ENCODE results near the gene CSTPP1.

CSTPP1 gene, protein sequence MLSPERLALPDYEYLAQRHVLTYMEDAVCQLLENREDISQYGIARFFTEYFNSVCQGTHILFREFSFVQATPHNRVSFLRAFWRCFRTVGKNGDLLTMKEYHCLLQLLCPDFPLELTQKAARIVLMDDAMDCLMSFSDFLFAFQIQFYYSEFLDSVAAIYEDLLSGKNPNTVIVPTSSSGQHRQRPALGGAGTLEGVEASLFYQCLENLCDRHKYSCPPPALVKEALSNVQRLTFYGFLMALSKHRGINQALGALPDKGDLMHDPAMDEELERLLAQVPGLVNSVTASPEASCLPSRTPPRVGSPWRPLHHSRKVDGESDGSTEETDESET

GRCh38 chr11:46936138-46937110 lies at the start of gene CSTPP1:
CSTPP1 (plus strand) TSS chr11:46936761; CDS start chr11:46936806, 45 bp downstream.
- Mint-ChIP-seq H3K27ac (peak within 1 kb of the TSS; percentile 70 to 87 (median 86)), H3K27me3 (ENCODE audit: low read depth) (no peaks in the 10 kb centered on the region), H3K9me3 (no peaks in the 10 kb centered on the region), H3K4me3 (peak within 1 kb of the TSS; percentile 89 to 97 (median 92)), H3K36me3 (ENCODE audit: low read depth) (peaks cover 13% of the 10 kb centered on the region), H3K4me1 (peaks cover 11% of the 10 kb centered on the region)
- TF ChIP-seq, protein P1, sequence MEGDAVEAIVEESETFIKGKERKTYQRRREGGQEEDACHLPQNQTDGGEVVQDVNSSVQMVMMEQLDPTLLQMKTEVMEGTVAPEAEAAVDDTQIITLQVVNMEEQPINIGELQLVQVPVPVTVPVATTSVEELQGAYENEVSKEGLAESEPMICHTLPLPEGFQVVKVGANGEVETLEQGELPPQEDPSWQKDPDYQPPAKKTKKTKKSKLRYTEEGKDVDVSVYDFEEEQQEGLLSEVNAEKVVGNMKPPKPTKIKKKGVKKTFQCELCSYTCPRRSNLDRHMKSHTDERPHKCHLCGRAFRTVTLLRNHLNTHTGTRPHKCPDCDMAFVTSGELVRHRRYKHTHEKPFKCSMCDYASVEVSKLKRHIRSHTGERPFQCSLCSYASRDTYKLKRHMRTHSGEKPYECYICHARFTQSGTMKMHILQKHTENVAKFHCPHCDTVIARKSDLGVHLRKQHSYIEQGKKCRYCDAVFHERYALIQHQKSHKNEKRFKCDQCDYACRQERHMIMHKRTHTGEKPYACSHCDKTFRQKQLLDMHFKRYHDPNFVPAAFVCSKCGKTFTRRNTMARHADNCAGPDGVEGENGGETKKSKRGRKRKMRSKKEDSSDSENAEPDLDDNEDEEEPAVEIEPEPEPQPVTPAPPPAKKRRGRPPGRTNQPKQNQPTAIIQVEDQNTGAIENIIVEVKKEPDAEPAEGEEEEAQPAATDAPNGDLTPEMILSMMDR (IDR thresholded peaks at IDR 0.05; ENCODE audit: unreplicated experiment in 3 of 3) = no peak

DNA sequence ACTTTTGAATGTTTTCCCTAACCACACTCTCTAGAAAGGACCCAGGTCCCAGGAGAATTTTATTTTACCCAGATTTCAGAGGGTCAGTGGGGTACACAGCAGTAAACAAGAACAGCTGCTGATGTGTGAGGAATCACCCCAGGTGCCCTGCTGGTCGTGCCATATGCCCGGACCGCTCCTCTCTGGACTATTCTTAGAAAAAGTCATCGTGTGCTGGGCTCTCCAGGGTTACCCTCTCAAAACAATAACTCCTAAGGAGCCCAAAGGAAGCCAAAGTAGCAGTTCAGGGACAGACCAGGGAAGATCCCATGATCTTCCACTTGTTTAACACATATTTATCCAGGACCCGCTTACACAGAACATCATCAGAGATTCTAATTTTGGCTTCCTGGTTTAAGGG lies 47.9 kb upstream of the CSTPP1 start:
- H3K27ac Mint-ChIP-seq = no peak overlapping the region
- no peaks in the 10 kb centered on the region for H3K4me1 Mint-ChIP-seq
- H3K36me3 Mint-ChIP-seq (ENCODE audit: low read depth) = peaks cover 48% of the 10 kb centered on the region
- TF ChIP-seq, protein P1 (IDR thresholded peaks at IDR 0.05; ENCODE audit: unreplicated experiment in 3 of 3) = no peak
- H3K4me3 Mint-ChIP-seq = no peak overlapping the region
- no peaks in the 10 kb centered on the region for H3K27me3 Mint-ChIP-seq (ENCODE audit: low read depth)
- no peaks in the 10 kb centered on the region for H3K9me3 Mint-ChIP-seq

DNA sequence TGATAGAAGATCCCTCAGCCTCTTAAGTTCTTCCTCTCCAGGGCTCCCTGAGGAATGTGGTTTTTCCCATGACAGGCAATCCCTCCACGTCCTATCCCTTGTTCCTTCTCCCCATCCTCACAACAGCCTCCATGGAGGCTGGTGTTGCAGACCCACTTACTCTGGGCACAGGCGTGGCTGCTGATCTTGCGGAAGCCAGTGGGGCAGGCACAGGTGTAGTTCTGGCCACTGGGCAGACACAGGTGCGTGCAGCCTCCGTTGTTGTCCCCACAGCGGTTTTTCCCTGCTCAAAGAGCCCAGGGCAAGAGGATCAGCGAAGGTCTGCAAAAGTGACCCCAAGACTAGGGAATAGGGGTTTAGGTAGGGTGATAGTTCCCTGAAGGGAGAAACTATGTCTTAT lies 47.3 kb upstream of the CSTPP1 start:
- Mint-ChIP-seq H3K27me3 (ENCODE audit: low read depth) (no peaks in the 10 kb centered on the region), H3K9me3 (no peaks in the 10 kb centered on the region), H3K4me3 (no peak overlapping the region), H3K36me3 (ENCODE audit: low read depth) (peaks cover 46% of the 10 kb centered on the region), H3K4me1 (no peaks in the 10 kb centered on the region), H3K27ac (no peak overlapping the region)
- TF ChIP-seq, protein P1 (IDR thresholded peaks at IDR 0.05; ENCODE audit: unreplicated experiment in 3 of 3) = no peak

DNA sequence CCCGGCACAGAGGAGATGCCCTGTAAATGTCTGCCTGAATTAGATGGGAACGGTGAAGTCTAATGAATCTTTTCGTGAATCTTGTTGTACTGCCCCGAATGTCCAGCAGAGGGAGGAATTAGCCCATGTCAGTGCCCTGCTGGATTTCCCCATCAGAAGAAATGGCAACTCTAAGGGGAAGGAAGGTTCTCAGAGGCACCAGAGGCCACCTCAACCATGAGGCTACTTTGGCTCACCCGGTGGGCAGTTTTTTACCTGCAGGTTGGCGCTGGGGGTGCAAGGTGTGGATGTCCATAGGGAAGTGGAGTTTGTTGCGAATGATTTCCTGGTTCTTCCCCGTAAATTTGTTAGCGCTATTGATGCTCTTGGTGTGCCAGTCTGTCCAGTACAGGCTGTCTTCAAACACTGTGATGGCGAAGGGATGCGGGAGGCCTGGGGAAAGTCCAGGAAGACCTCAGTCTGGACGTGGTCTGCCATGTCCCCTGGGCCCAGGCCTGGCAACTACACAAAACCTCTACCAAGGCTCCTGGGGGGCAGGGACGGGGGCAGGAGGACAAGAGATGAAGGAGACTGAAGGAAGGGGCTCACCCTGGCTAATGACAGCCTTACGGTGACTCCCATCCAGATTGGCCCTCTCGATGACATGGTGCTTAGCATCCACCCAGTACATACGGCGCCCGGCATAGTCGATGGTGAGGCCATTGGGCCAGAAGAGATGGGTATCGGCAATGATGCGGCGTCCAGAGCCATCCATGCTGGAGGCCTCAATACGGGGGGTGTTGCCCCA lies 46.7 kb upstream of the CSTPP1 start:
- no peak overlapping the region for H3K4me3 Mint-ChIP-seq
- no peaks in the 10 kb centered on the region for H3K27me3 Mint-ChIP-seq (ENCODE audit: low read depth)
- no peaks in the 10 kb centered on the region for H3K4me1 Mint-ChIP-seq
- no peak overlapping the region for H3K27ac Mint-ChIP-seq
- peaks cover 48% of the 10 kb centered on the region for H3K36me3 Mint-ChIP-seq (ENCODE audit: low read depth)
- TF ChIP-seq, protein P1 (IDR thresholded peaks at IDR 0.05; ENCODE audit: unreplicated experiment in 3 of 3) = peak; percentile 74 to 81 (median 78)
- no peaks in the 10 kb centered on the region for H3K9me3 Mint-ChIP-seq

- H3K9me3 Mint-ChIP-seq = no peaks in the 10 kb centered on the region
- peaks cover 51% of the 10 kb centered on the region for H3K36me3 Mint-ChIP-seq (ENCODE audit: low read depth)
- H3K27me3 Mint-ChIP-seq (ENCODE audit: low read depth) = no peaks in the 10 kb centered on the region
- H3K4me1 Mint-ChIP-seq = no peaks in the 10 kb centered on the region
- TF ChIP-seq, protein P1 (IDR thresholded peaks at IDR 0.05; ENCODE audit: unreplicated experiment in 3 of 3) = no peak
- no peak overlapping the region for H3K27ac Mint-ChIP-seq
- no peak overlapping the region for H3K4me3 Mint-ChIP-seq
Observed at GRCh38 chr11:46890665-46891064, 45.9 kb upstream of the CSTPP1 start.
